HepG2 (cell line): Measurements from ENCODE around the gene KLK14. TPM values are rescaled to one million over a fixed set of nuclear protein-coding genes. Genes with fewer than 3 reads are reported as not detected.

Experiments
- CENPBD1 ChIP-seq: sonication (generic); formaldehyde crosslinking; IDR thresholded peaks from 2 replicates; pipeline ENCODE4 v1.8.0; 2022; ENCODE audit warnings: missing genetic modification reagents, low read depth, mild to moderate bottlenecking, borderline replicate concordance
- DRAP1 ChIP-seq: IDR thresholded peaks from 2 replicates; pipeline ENCODE4 v1.6.1; 2016; ENCODE audit warnings: missing genetic modification reagents, missing compliant biosample characterization
- KIAA2018 ChIP-seq: sonication (generic); formaldehyde crosslinking; IDR thresholded peaks from 2 replicates; pipeline ENCODE4 v1.5.0; 2020; ENCODE audit warnings: mild to moderate bottlenecking, missing genetic modification reagents, borderline replicate concordance
- MNT ChIP-seq: fragments of 450-650 bp; IDR thresholded peaks from 2 replicates; pipeline ENCODE4 v1.6.1; 2016
- NCOA2 ChIP-seq: sonication (generic); formaldehyde crosslinking; IDR thresholded peaks from 2 replicates; pipeline ENCODE4 v1.8.0; 2022; ENCODE audit warnings: inconsistent platforms
- PRDM4 ChIP-seq: sonication (generic); formaldehyde crosslinking; IDR thresholded peaks from 2 replicates; pipeline ENCODE4 v1.9.0; 2021; ENCODE audit warnings: missing genetic modification reagents, borderline replicate concordance
- SIN3A ChIP-seq: IDR thresholded peaks from 2 replicates; pipeline ENCODE4 v1.6.1; 2011; ENCODE audit warnings: low read depth, mild to moderate bottlenecking, control low read depth, low read length, borderline replicate concordance
- SUZ12 ChIP-seq: fragments of 150-350 bp; IDR thresholded peaks from 2 replicates; pipeline ENCODE4 v1.6.1; 2014; ENCODE audit warnings: low read depth, low read length
- TFE3 ChIP-seq: IDR thresholded peaks from 2 replicates; pipeline ENCODE4 v1.6.1; 2016
- ZNF331 ChIP-seq: sonication (generic); formaldehyde crosslinking; IDR thresholded peaks from 2 replicates; pipeline ENCODE4 v1.4.0; 2020; ENCODE audit warnings: missing genetic modification reagents
- ZNF460 ChIP-seq: sonication (generic); formaldehyde crosslinking; IDR thresholded peaks from 2 replicates; pipeline ENCODE4 v1.5.1; 2020; ENCODE audit warnings: missing genetic modification reagents, mild to moderate bottlenecking, borderline replicate concordance
- ZNF788 ChIP-seq: sonication (generic); formaldehyde crosslinking; IDR thresholded peaks from 2 replicates; pipeline ENCODE4 v1.5.0; 2020; ENCODE audit warnings: mild to moderate bottlenecking, missing genetic modification reagents, borderline replicate concordance
- ZSCAN31 ChIP-seq: sonication (generic); formaldehyde crosslinking; IDR thresholded peaks from 2 replicates; pipeline ENCODE4 v1.5.0; 2020; ENCODE audit warnings: low read depth, mild to moderate bottlenecking, missing genetic modification reagents
- polyA plus RNA-seq, 8 experiments: library from polyadenylated mRNA; depleted of rRNA in 3 of 8; stranded (reverse) in 7 of 8; unstranded in 1 of 8; fragments of >200 nt; fragmentation: Illumina TruSeq in 4 of 8; extraction: Trizol in 4 of 8; gene quantifications; 2 replicates each; pipeline versions ENCODE4 v1.2.1 to v1.2.3, GENCODE V29; 2011 to 2016; ENCODE audit warnings: low read depth in 4 of 8, missing spikeins in 1 of 8, mixed read lengths in 1 of 8; ENCODE audit not compliant: insufficient read depth in 1 of 8
- total RNA-seq, 5 experiments: library from RNA; depleted of rRNA; stranded (reverse); fragments of >200 nt; fragmentation: Illumina TruSeq; extraction: Trizol; gene quantifications; 2 replicates each; pipeline ENCODE4 v1.2.3, GENCODE V29; 2016; ENCODE audit warnings: low read depth in 1 of 5

KLK14 gene
- total and polyA plus RNA-seq, 2 of the 13 experiments (the other 11 are each of a cell fraction or from before 2014, with no cell fraction given) = not detected

GRCh38 chr19:51108066-51108804 lies 25.5 kb upstream of the KLK14 start, which contains the start of gene CTU1 (continued):
- TF ChIP-seq TFE3 (CRISPR knock-in tag) (0 out of 2 replicates have a peak, but pooled peaks have one; percentile 20), CENPBD1 (CRISPR knock-in tag) (no peak), ZNF460 (CRISPR knock-in tag) (no peak), SIN3A (peak; percentile 70; the same call in 1 of the 2 replicates), NCOA2 (CRISPR knock-in tag) (0 out of 2 replicates have a peak, but pooled peaks have one; percentile 12), PRDM4 (no peak), KIAA2018 (CRISPR knock-in tag) (no peak), ZNF331 (CRISPR knock-in tag) (peak; percentile 59; the same call in 1 of the 2 replicates), ZNF788 (CRISPR knock-in tag) (peak; percentile 70; the same call in 1 of the 2 replicates), ZSCAN31 (CRISPR knock-in tag) (peak; percentile 45; the same call in 1 of the 2 replicates), DRAP1 (CRISPR knock-in tag) (peak; percentile 41), MNT (peak; percentile 56), SUZ12 (peak; percentile 92)
